CD14-positive monocyte (primary cell): ENCODE measurements around the gene CYB5R4. TPM values are rescaled to one million over a fixed set of nuclear protein-coding genes. Genes with fewer than 3 reads are reported as not detected.

ENCODE experiments used
- DNase-seq, 3 donors: peaks; one replicate each; pipeline ENCODE4 v3.0.0-alpha.2; 2011 to 2022
- H2AFZ ChIP-seq: 2 replicates; pipeline ENCODE4 v1.6.0; 2012; ENCODE audit warnings: mild to moderate bottlenecking, low read depth, low read length, inconsistent platforms; ENCODE audit not compliant: insufficient read depth, poor library complexity, severe bottlenecking
- H3K27ac ChIP-seq, 2 donors: 1 replicate in 1 of 2; 2 replicates in 1 of 2; pipeline ENCODE4 v1.5.1; 2012 to 2013; ENCODE audit warnings: low read length in 2 of 2, control low read depth in 1 of 2, inconsistent platforms in 1 of 2, low read depth in 1 of 2, mild to moderate bottlenecking in 1 of 2
- H3K27me3 ChIP-seq, 2 donors: one replicate each; pipeline versions ENCODE4 v1.6.0 to v1.6.1; 2011 to 2013; ENCODE audit warnings: low read length in 2 of 2; ENCODE audit not compliant: control insufficient read depth in 2 of 2, insufficient read depth in 2 of 2
- H3K36me3 ChIP-seq, 2 donors: replicated peaks in 1 of 2; 1 replicate in 1 of 2; 2 replicates in 1 of 2; pipeline versions ENCODE4 v1.5.1 to v1.6.1; 2012 to 2013; ENCODE audit warnings: low read length in 2 of 2, control low read depth in 1 of 2, inconsistent platforms in 1 of 2, mild to moderate bottlenecking in 1 of 2; ENCODE audit not compliant: insufficient read depth in 2 of 2, control insufficient read depth in 1 of 2
- H3K4me1 ChIP-seq, 2 donors: 1 replicate in 1 of 2; 2 replicates in 1 of 2; pipeline versions ENCODE4 v1.5.1 to v1.6.1; 2012 to 2013; ENCODE audit warnings: low read length in 2 of 2, control low read depth in 1 of 2, inconsistent platforms in 1 of 2, mild to moderate bottlenecking in 1 of 2, moderate library complexity in 1 of 2; ENCODE audit not compliant: insufficient read depth in 2 of 2, control insufficient read depth in 1 of 2
- H3K4me2 ChIP-seq: replicated peaks from 2 replicates; pipeline ENCODE3; 2012; ENCODE audit warnings: low read length, moderate library complexity, mild to moderate bottlenecking; ENCODE audit not compliant: poor library complexity, severe bottlenecking; ENCODE audit errors: extremely low read depth
- H3K4me3 ChIP-seq, 3 experiments: fragments of 200-600 bp in 1 of 3; sonication (generic) in 1 of 3; replicated peaks in 1 of 3; 1 replicate in 2 of 3; 2 replicates in 1 of 3; pipeline ENCODE4 v1.5.1; 2011 to 2013; ENCODE audit warnings: low read length in 3 of 3, mild to moderate bottlenecking in 3 of 3, control low read depth in 2 of 3, low read depth in 2 of 3, inconsistent platforms in 1 of 3, moderate library complexity in 1 of 3
- H3K79me2 ChIP-seq: 2 replicates; pipeline ENCODE4 v1.6.0; 2012; ENCODE audit warnings: mild to moderate bottlenecking, control low read depth, inconsistent platforms, low read length, moderate library complexity; ENCODE audit not compliant: insufficient read depth
- H3K9ac ChIP-seq: 2 replicates; pipeline ENCODE4 v1.6.0; 2017; ENCODE audit warnings: low read length, mild to moderate bottlenecking; ENCODE audit not compliant: insufficient read depth, poor library complexity, severe bottlenecking
- H3K9me3 ChIP-seq, 2 donors: replicated peaks in 1 of 2; 1 replicate in 1 of 2; 2 replicates in 1 of 2; pipeline versions ENCODE4 v1.5.1 to v1.6.1; 2012 to 2013; ENCODE audit warnings: low read length in 2 of 2, control low read depth in 1 of 2; ENCODE audit not compliant: control insufficient read depth in 1 of 2, insufficient read depth in 1 of 2
- H4K20me1 ChIP-seq: 2 replicates; pipeline ENCODE4 v1.6.0; 2012; ENCODE audit warnings: mild to moderate bottlenecking, low read length, control low read depth, moderate library complexity; ENCODE audit not compliant: insufficient read depth
- H3K27ac Mint-ChIP-seq, 7 donors: one replicate each; pipeline ENCODE4 v1.8.0; 2020; ENCODE audit warnings: mild to moderate bottlenecking in 7 of 7, mixed read lengths in 7 of 7, moderate library complexity in 6 of 7, inconsistent platforms in 2 of 7
- H3K27me3 Mint-ChIP-seq, 3 donors: one replicate each; pipeline ENCODE4 v1.8.0; 2021 to 2022; ENCODE audit warnings: low read depth in 3 of 3, mild to moderate bottlenecking in 3 of 3, mixed read lengths in 3 of 3, moderate library complexity in 3 of 3, inconsistent platforms in 1 of 3
- H3K36me3 Mint-ChIP-seq, 2 donors: one replicate each; pipeline ENCODE4 v1.8.0; 2020; ENCODE audit warnings: mixed read lengths in 2 of 2, inconsistent platforms in 1 of 2, mild to moderate bottlenecking in 1 of 2
- H3K4me1 Mint-ChIP-seq: one replicate; pipeline ENCODE4 v1.8.0; 2020; ENCODE audit warnings: mild to moderate bottlenecking, mixed read lengths
- H3K4me3 Mint-ChIP-seq, 2 donors: one replicate each; pipeline ENCODE4 v1.8.0; 2020; ENCODE audit warnings: mild to moderate bottlenecking in 2 of 2, mixed read lengths in 2 of 2, moderate library complexity in 1 of 2
- H3K9me3 Mint-ChIP-seq, 7 donors: one replicate each; pipeline ENCODE4 v1.8.0; 2020 to 2022; ENCODE audit warnings: mixed read lengths in 7 of 7, mild to moderate bottlenecking in 6 of 7, moderate library complexity in 6 of 7, inconsistent platforms in 2 of 7
- WGBS: methylation state at CpG from one replicate; pipeline ENCODE4 v1.1.5; 2013; ENCODE audit warnings: missing lambda C conversion rate; ENCODE audit not compliant: insufficient coverage; 5-methylcytosine and 5-hydroxymethylcytosine counted together
- intact Hi-C, 2 donors: fragments of 100-400 bp; cut with micrococcal nuclease; formaldehyde crosslinking; loops; one replicate each; pipeline versions ENCODE4 v1.15.0 to v1.15.1; 2023
- polyA plus RNA-seq, 3 donors: library from polyadenylated mRNA; depleted of rRNA in 1 of 3; unstranded in 2 of 3; stranded (reverse) in 1 of 3; fragments of 300-500 nt in 2 of 3; fragments of >200 nt in 1 of 3; fragmentation: Illumina TruSeq in 2 of 3; gene quantifications; 1 replicate in 2 of 3; 2 replicates in 1 of 3; pipeline ENCODE4 v1.2.3, GENCODE V29; 2012 to 2021
- TF ChIP-seq, protein P1 (sequence below): fragments of 200-600 bp; IDR thresholded peaks from one replicate; pipeline ENCODE4 v1.8.0; 2022; ENCODE audit warnings: antibody characterized with exemption, mild to moderate bottlenecking

Gene CYB5R4
- polyA plus RNA-seq, 3 donors: 30.5 to 120 (median 116) TPM

DNA sequence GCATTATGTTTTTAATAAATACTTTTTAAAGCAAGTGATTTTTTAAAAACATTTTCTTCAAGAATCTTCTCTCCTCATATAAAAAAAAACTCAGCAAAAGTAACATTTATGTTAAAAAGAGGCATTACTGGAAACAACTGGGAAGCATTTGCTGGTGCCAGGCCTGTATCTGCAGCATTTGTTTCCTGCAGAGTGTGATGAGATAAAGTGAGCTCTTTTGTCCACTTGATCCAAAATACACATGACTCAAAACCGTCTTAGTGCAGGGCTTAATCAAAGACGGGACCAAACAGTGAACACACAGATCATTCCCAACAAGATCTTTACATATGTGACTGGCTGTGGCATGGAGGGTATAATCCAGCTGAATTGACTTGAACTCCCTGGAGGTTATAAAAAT is 34.7 kb upstream of the CYB5R4 start:
- H3K27ac ChIP-seq: no peak overlapping the region
- H3K4me2 ChIP-seq: no peak overlapping the region
- H3K4me3 Mint-ChIP-seq: no peak overlapping the region
- TF ChIP-seq, protein P1, sequence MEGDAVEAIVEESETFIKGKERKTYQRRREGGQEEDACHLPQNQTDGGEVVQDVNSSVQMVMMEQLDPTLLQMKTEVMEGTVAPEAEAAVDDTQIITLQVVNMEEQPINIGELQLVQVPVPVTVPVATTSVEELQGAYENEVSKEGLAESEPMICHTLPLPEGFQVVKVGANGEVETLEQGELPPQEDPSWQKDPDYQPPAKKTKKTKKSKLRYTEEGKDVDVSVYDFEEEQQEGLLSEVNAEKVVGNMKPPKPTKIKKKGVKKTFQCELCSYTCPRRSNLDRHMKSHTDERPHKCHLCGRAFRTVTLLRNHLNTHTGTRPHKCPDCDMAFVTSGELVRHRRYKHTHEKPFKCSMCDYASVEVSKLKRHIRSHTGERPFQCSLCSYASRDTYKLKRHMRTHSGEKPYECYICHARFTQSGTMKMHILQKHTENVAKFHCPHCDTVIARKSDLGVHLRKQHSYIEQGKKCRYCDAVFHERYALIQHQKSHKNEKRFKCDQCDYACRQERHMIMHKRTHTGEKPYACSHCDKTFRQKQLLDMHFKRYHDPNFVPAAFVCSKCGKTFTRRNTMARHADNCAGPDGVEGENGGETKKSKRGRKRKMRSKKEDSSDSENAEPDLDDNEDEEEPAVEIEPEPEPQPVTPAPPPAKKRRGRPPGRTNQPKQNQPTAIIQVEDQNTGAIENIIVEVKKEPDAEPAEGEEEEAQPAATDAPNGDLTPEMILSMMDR: no peak
- no peaks in the 10 kb centered on the region for H3K4me1 Mint-ChIP-seq
- H3K27ac Mint-ChIP-seq: no peak overlapping the region
- H3K27me3 Mint-ChIP-seq: peaks cover 0 to 2% (median 2%) of the 10 kb centered on the region in 3 donors
- H3K4me1 ChIP-seq: no peaks in the 10 kb centered on the region
- WGBS: no CpG with 5 or more reads among the region's 2 CpGs
- intact Hi-C loops: no loop called here
- H3K9ac ChIP-seq: no peak overlapping the region
- H3K9me3 Mint-ChIP-seq: peaks cover 0 to 6% (median 2%) of the 10 kb centered on the region in 7 donors
- H3K27me3 ChIP-seq: no peaks in the 10 kb centered on the region
- no peak overlapping the region for H2AFZ ChIP-seq
- no peaks in the 10 kb centered on the region for H4K20me1 ChIP-seq
- no peaks in the 10 kb centered on the region for H3K79me2 ChIP-seq
- H3K4me3 ChIP-seq: no peak overlapping the region
- H3K36me3 Mint-ChIP-seq: no peaks in the 10 kb centered on the region
- H3K9me3 ChIP-seq: no peaks in the 10 kb centered on the region
- no peaks in the 10 kb centered on the region for H3K36me3 ChIP-seq
- DNase-seq: no peak

DNA sequence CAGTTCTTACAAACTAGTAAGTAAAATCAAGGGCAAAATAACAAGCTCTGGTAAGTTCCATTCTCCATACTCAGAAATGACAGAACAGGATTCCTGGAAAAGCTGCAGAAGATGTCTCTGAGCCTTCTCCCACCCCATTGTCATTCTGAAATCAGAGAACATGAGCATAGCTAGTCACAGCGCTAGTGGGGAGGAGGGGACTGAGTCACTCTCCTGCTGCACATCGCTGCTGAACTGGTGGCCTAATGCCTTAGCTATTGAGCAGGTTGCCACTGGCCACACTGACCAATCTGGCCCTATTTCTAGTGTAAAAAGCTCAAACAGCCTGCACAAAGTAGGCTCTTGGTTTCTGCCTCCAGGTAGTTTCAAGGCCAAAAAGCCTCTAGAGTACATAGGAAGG is 32.4 kb upstream of the CYB5R4 start:
- no peaks in the 10 kb centered on the region for H3K79me2 ChIP-seq
- no peaks in the 10 kb centered on the region for H3K27me3 Mint-ChIP-seq
- intact Hi-C loops: no loop called here
- H3K4me2 ChIP-seq: no peak overlapping the region
- no peaks in the 10 kb centered on the region for H3K27me3 ChIP-seq
- no peak overlapping the region for H3K4me3 Mint-ChIP-seq
- H3K4me1 ChIP-seq: no peaks in the 10 kb centered on the region
- H3K4me3 ChIP-seq: no peak overlapping the region
- H3K4me1 Mint-ChIP-seq: no peaks in the 10 kb centered on the region
- TF ChIP-seq, protein P1: no peak
- H3K27ac Mint-ChIP-seq: no peak overlapping the region
- H3K9me3 Mint-ChIP-seq: peaks cover 0 to 6% (median 2%) of the 10 kb centered on the region in 7 donors
- no peaks in the 10 kb centered on the region for H3K9me3 ChIP-seq
- H4K20me1 ChIP-seq: no peaks in the 10 kb centered on the region
- H3K36me3 Mint-ChIP-seq: no peaks in the 10 kb centered on the region
- DNase-seq: no peak
- WGBS: 73% methylated on average over 2 of the region's 2 CpGs
- no peak overlapping the region for H3K27ac ChIP-seq
- H3K9ac ChIP-seq: no peak overlapping the region
- H2AFZ ChIP-seq: no peak overlapping the region
- no peaks in the 10 kb centered on the region for H3K36me3 ChIP-seq
